Endodermal cell (in vitro differentiated cells): Measurements from ENCODE around the gene PMCH. TPM values are rescaled to one million over a fixed set of nuclear protein-coding genes. Genes with fewer than 3 reads are reported as not detected.

Experiments used
- DNase-seq: peaks from one replicate; pipeline ENCODE4 v3.0.0-alpha.2; 2017
- H3K27ac ChIP-seq: 2 replicates; pipeline ENCODE4 v1.5.1; 2013; ENCODE audit warnings: mild to moderate bottlenecking, low read depth, low read length, moderate library complexity
- H3K27me3 ChIP-seq: 2 replicates; pipeline ENCODE4 v1.6.1; 2013; ENCODE audit warnings: mild to moderate bottlenecking, low read length, moderate library complexity; ENCODE audit not compliant: insufficient read depth, control insufficient read depth, poor library complexity, severe bottlenecking
- H3K36me3 ChIP-seq: 2 replicates; pipeline ENCODE4 v1.7.0; 2013; ENCODE audit warnings: mild to moderate bottlenecking, low read length, moderate library complexity; ENCODE audit not compliant: control insufficient read depth, insufficient read depth
- H3K4me1 ChIP-seq: one replicate; pipeline ENCODE4 v1.7.0; 2013; ENCODE audit warnings: low read length; ENCODE audit not compliant: control insufficient read depth, insufficient read depth
- H3K4me3 ChIP-seq: 2 replicates; pipeline ENCODE4 v1.5.1; 2013; ENCODE audit warnings: mild to moderate bottlenecking, low read length, moderate library complexity
- H3K9ac ChIP-seq: 2 replicates; pipeline ENCODE4 v1.6.1; 2013; ENCODE audit warnings: mild to moderate bottlenecking, low read length, moderate library complexity; ENCODE audit not compliant: poor library complexity, severe bottlenecking; ENCODE audit errors: extremely low read depth
- H3K9me3 ChIP-seq: 2 replicates; pipeline ENCODE4 v1.6.1; 2013; ENCODE audit warnings: mild to moderate bottlenecking, low read length, moderate library complexity; ENCODE audit not compliant: control insufficient read depth
- H3K27ac Mint-ChIP-seq: 2 replicates; pipeline ENCODE4 v1.8.0; 2020; ENCODE audit warnings: mixed read lengths
- H3K27me3 Mint-ChIP-seq: 2 replicates; pipeline ENCODE4 v1.8.0; 2021; ENCODE audit warnings: mild to moderate bottlenecking, mixed read lengths; ENCODE audit not compliant: insufficient read depth
- H3K36me3 Mint-ChIP-seq: 2 replicates; pipeline ENCODE4 v1.8.0; 2020; ENCODE audit warnings: low read depth, mixed read lengths
- H3K4me1 Mint-ChIP-seq: 2 replicates; pipeline ENCODE4 v1.8.0; 2020; ENCODE audit warnings: mixed read lengths
- H3K4me3 Mint-ChIP-seq: 2 replicates; pipeline ENCODE4 v1.8.0; 2020; ENCODE audit warnings: mild to moderate bottlenecking, moderate library complexity, mixed read lengths
- H3K9me3 Mint-ChIP-seq: 2 replicates; pipeline ENCODE4 v1.8.0; 2020; ENCODE audit warnings: mild to moderate bottlenecking, mixed read lengths
- CTCF ChIP-seq: fragments of 200-600 bp; sonication (generic); conservative IDR thresholded peaks from 2 replicates; pipeline ENCODE4 v1.5.0; 2021; ENCODE audit warnings: antibody characterized with exemption, mild to moderate bottlenecking
- WGBS, 2 experiments: methylation state at CpG; one replicate each; pipeline versions ENCODE4 v1.1.5 to v1.1.7; 2013; ENCODE audit warnings: missing lambda C conversion rate in 2 of 2, mixed read lengths in 1 of 2; ENCODE audit not compliant: insufficient coverage in 1 of 2, insufficient read length in 1 of 2; 5-methylcytosine and 5-hydroxymethylcytosine counted together
- total RNA-seq, 2 donors: library from RNA; stranded (reverse); fragmentation: NEBNext Ultra II Directional in 1 of 2; extraction: Animal tissue kit (Norgen Biotek cat#: 25700) in 1 of 2; gene quantifications; 2 replicates in 1 of 2; 3 replicates in 1 of 2; pipeline ENCODE4 v1.2.1, GENCODE V29; 2021

The PMCH gene
- total RNA-seq, 2 donors from 2014 or later = not detected

DNA sequence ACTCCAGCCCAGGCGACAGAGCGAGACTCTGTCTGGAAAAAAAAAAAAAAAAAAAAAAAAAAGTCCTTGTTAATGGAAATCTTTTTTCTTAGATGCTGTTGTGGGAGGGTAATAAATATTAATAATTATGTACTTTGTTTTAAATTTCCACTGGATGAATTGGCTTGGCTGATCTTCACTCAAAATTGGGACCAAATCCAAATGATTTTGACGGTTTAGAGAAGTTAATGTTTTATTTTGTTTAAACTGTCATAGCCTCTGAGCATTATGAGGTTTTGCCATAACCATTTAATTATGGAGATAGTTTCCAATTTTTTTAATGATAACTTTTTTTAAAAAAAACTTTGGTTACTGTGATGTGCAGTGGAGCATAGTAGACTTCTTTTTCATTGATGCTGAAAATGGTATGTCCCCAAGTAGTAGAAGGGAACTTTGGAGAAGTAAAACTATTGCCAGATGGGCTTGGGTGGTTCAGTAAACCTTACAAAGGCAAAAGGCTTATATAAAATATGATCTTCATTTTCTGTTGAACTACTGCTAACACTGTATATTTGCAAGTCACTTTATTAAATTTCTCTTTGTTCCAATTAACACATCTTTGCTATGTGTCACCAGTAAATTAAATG is 3.9 kb upstream of the PMCH start:
- Histone ChIP-seq H3K27me3 (no peaks in the 10 kb centered on the region), H3K9ac (no peak overlapping the region), H3K9me3 (no peaks in the 10 kb centered on the region), H3K27ac (no peak overlapping the region), H3K4me1 (no peaks in the 10 kb centered on the region), H3K4me3 (no peak overlapping the region), H3K36me3 (peaks cover 9% of the 10 kb centered on the region)
- no peak for TF ChIP-seq CTCF
- no peak for DNase-seq
- Mint-ChIP-seq H3K27me3 (no peaks in the 10 kb centered on the region), H3K4me1 (peaks cover 11% of the 10 kb centered on the region), H3K27ac (no peak overlapping the region), H3K9me3 (no peaks in the 10 kb centered on the region), H3K36me3 (peaks cover 28% of the 10 kb centered on the region), H3K4me3 (no peak overlapping the region)
- 100% methylated on average over 3 of the region's 3 CpGs; no CpG with 5 or more reads in 1 of the 2 experiments for WGBS, 2 experiments

DNA sequence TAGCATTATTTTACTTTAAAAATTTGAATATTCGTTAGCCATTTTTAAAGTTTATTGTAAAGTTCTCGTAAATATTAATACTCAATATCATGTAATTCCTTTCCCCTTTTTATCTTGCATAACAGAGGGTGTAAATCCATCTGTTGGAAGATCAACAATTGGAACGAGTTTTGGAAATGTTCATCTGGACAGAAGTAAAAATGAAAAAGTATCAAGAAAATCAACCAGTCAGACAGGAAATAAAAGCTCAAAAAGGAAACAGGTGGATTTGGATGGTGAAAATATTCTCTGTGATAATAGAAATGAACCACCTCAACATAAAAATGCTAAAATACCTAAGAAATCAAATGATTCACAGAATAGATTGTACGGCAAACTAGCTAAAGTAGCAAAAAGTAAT is 1.8 kb downstream of the PMCH start:
- H3K9me3 Mint-ChIP-seq = no peaks in the 10 kb centered on the region
- H3K36me3 ChIP-seq = no peaks in the 10 kb centered on the region
- no peaks in the 10 kb centered on the region for H3K4me1 ChIP-seq
- H3K27ac ChIP-seq = no peak overlapping the region
- no peak for TF ChIP-seq CTCF
- no peak overlapping the region for H3K4me3 ChIP-seq
- H3K4me3 Mint-ChIP-seq = no peak overlapping the region
- H3K27me3 ChIP-seq = no peaks in the 10 kb centered on the region
- no peak for DNase-seq
- H3K4me1 Mint-ChIP-seq = peaks cover 9% of the 10 kb centered on the region
- H3K27ac Mint-ChIP-seq = no peak overlapping the region
- no peaks in the 10 kb centered on the region for H3K9me3 ChIP-seq
- no peaks in the 10 kb centered on the region for H3K36me3 Mint-ChIP-seq
- WGBS, 2 experiments = 79 to 100% methylated on average over 1 to 2 of the region's 4 CpGs
- H3K9ac ChIP-seq = no peak overlapping the region
- H3K27me3 Mint-ChIP-seq = no peaks in the 10 kb centered on the region

- H3K36me3 Mint-ChIP-seq = no peaks in the 10 kb centered on the region
- WGBS, 2 experiments = 91 to 100% methylated on average over 1 of the region's 2 CpGs
- TF ChIP-seq CTCF = no peak
- Histone ChIP-seq H3K36me3 (peaks cover 7% of the 10 kb centered on the region), H3K9ac (no peak overlapping the region), H3K27ac (no peak overlapping the region), H3K4me1 (no peaks in the 10 kb centered on the region), H3K27me3 (no peaks in the 10 kb centered on the region), H3K4me3 (no peak overlapping the region), H3K9me3 (no peaks in the 10 kb centered on the region)
- no peak for DNase-seq
- H3K27ac Mint-ChIP-seq = no peak overlapping the region
- H3K4me1 Mint-ChIP-seq = no peaks in the 10 kb centered on the region
- no peak overlapping the region for H3K4me3 Mint-ChIP-seq
- H3K27me3 Mint-ChIP-seq = no peaks in the 10 kb centered on the region
- no peaks in the 10 kb centered on the region for H3K9me3 Mint-ChIP-seq
Measured at GRCh38 chr12:102182635-102183034, 15.0 kb downstream of the PMCH start.
